IMR-90 (cell line): Measurements from ENCODE around the gene LAIR1. TPM values are rescaled to one million over a fixed set of nuclear protein-coding genes. Genes with fewer than 3 reads are reported as not detected.

Experiments
- ATAC-seq: fragments of 200-7000 bp; cut with Tn5 transposase; 2 replicates; pipeline ENCODE4 v1.9.1; 2020; ENCODE audit warnings: low read depth, mild to moderate bottlenecking, moderate library complexity
- BruUV-seq: library from RNA; stranded (reverse); fragments of 400-500 nt; replicated peaks from 2 replicates; lab custom pipeline; 2021; lab: Mats Ljungman, UMichigan
- CTCF ChIA-PET: fragments of 300-600 bp; formaldehyde crosslinking; extraction: SDS; loops from one replicate; lab custom pipeline; 2021; ENCODE audit warnings: antibody characterized with exemption; lab: Yijun Ruan, JAX
- POLR2A ChIA-PET: fragments of 300-600 bp; sonication (Branson Sonifier 250); formaldehyde crosslinking; loops from one replicate; lab custom pipeline; 2022; ENCODE audit warnings: antibody characterized with exemption; ENCODE audit not compliant: unreplicated experiment; lab: Charles Lee
- DNase-seq: peaks from one replicate; pipeline ENCODE4 v3.0.0; 2013
- H2AFZ ChIP-seq: replicated peaks from 2 replicates; pipeline ENCODE3; 2013; ENCODE audit warnings: low read length, mild to moderate bottlenecking; ENCODE audit not compliant: poor library complexity
- H2AK5ac ChIP-seq: 2 replicates; pipeline ENCODE4 v1.6.1; 2013; ENCODE audit warnings: low read depth, low read length, inconsistent platforms
- H2AK9ac ChIP-seq: replicated peaks from 2 replicates; pipeline ENCODE3; 2013; ENCODE audit warnings: mild to moderate bottlenecking, low read depth, low read length, moderate library complexity; ENCODE audit not compliant: poor library complexity
- H2BK120ac ChIP-seq: 2 replicates; pipeline ENCODE4 v1.6.1; 2013; ENCODE audit warnings: low read depth, low read length, inconsistent platforms
- H2BK15ac ChIP-seq: 3 replicates; pipeline ENCODE4 v1.6.1; 2013; ENCODE audit warnings: low read depth, low read length, inconsistent platforms
- H2BK20ac ChIP-seq: 2 replicates; pipeline ENCODE4 v1.6.1; 2013; ENCODE audit warnings: low read depth, mild to moderate bottlenecking, inconsistent platforms, low read length, moderate library complexity
- H2BK5ac ChIP-seq: 2 replicates; pipeline ENCODE4 v1.6.1; 2013; ENCODE audit warnings: mild to moderate bottlenecking, low read depth, low read length, inconsistent platforms; ENCODE audit not compliant: poor library complexity, severe bottlenecking
- H3K14ac ChIP-seq: replicated peaks from 2 replicates; pipeline ENCODE4 v1.6.1; 2013; ENCODE audit warnings: low read depth, low read length, inconsistent platforms
- H3K18ac ChIP-seq: 2 replicates; pipeline ENCODE4 v1.6.1; 2013; ENCODE audit warnings: low read depth, low read length, control low read depth
- H3K23ac ChIP-seq: 2 replicates; pipeline ENCODE4 v1.6.1; 2013; ENCODE audit warnings: low read depth, low read length, inconsistent platforms
- H3K27ac ChIP-seq: 2 replicates; pipeline ENCODE4 v1.5.1; 2013; ENCODE audit warnings: mild to moderate bottlenecking, control low read depth, low read length; ENCODE audit not compliant: insufficient read depth
- H3K27me3 ChIP-seq: 2 replicates; pipeline ENCODE4 v1.6.1; 2013; ENCODE audit warnings: low read length; ENCODE audit not compliant: control insufficient read depth, insufficient read depth
- H3K36me3 ChIP-seq: 2 replicates; pipeline ENCODE4 v1.6.1; 2013; ENCODE audit warnings: low read length, mixed read lengths; ENCODE audit not compliant: control insufficient read depth, insufficient read depth
- H3K4ac ChIP-seq: 2 replicates; pipeline ENCODE4 v1.6.1; 2013; ENCODE audit warnings: low read depth, low read length, inconsistent platforms
- H3K4me1 ChIP-seq: 2 replicates; pipeline ENCODE4 v1.6.1; 2013; ENCODE audit warnings: low read length, mixed read lengths; ENCODE audit not compliant: control insufficient read depth, insufficient read depth
- H3K4me2 ChIP-seq: 2 replicates; pipeline ENCODE4 v1.6.1; 2013; ENCODE audit warnings: low read depth, mild to moderate bottlenecking, control low read depth, low read length, moderate library complexity
- H3K4me3 ChIP-seq: 2 replicates; pipeline ENCODE4 v1.5.1; 2013; ENCODE audit warnings: low read depth, mild to moderate bottlenecking, control low read depth, low read length, moderate library complexity; ENCODE audit not compliant: insufficient read depth
- H3K56ac ChIP-seq: 2 replicates; pipeline ENCODE4 v1.6.1; 2013; ENCODE audit warnings: low read length, inconsistent platforms; ENCODE audit not compliant: insufficient read depth; ENCODE audit errors: extremely low read depth
- H3K79me1 ChIP-seq, 2 experiments: 2 replicates each; pipeline ENCODE4 v1.6.1; 2013; ENCODE audit warnings: low read length in 2 of 2, inconsistent platforms in 1 of 2, low read depth in 1 of 2
- H3K9ac ChIP-seq: 2 replicates; pipeline ENCODE4 v1.6.1; 2013; ENCODE audit warnings: low read depth, low read length, control low read depth
- H3K9me1 ChIP-seq: 2 replicates; pipeline ENCODE4 v1.6.1; 2013; ENCODE audit warnings: low read length, inconsistent platforms; ENCODE audit not compliant: insufficient read depth
- H3K9me3 ChIP-seq: 2 replicates; pipeline ENCODE4 v1.6.1; 2013; ENCODE audit warnings: low read length; ENCODE audit not compliant: control insufficient read depth, insufficient read depth
- H4K20me1 ChIP-seq: 2 replicates; pipeline ENCODE4 v1.6.1; 2013; ENCODE audit warnings: low read length, inconsistent platforms; ENCODE audit not compliant: insufficient read depth
- H4K5ac ChIP-seq: 2 replicates; pipeline ENCODE4 v1.6.1; 2013; ENCODE audit warnings: mild to moderate bottlenecking, low read depth, low read length, control low read depth
- H4K8ac ChIP-seq, 2 experiments: 2 replicates each; pipeline ENCODE4 v1.6.1; 2013; ENCODE audit warnings: low read depth in 2 of 2, low read length in 2 of 2, control low read depth in 1 of 2, inconsistent platforms in 1 of 2
- H4K91ac ChIP-seq: 2 replicates; pipeline ENCODE4 v1.6.1; 2013; ENCODE audit warnings: low read depth, low read length, inconsistent platforms; ENCODE audit not compliant: insufficient read depth
- BHLHE40 ChIP-seq: fragments of 150-350 bp; IDR thresholded peaks from 2 replicates; pipeline ENCODE4 v1.6.1; 2016; ENCODE audit warnings: mild to moderate bottlenecking, low read depth, low read length
- CEBPB ChIP-seq: IDR thresholded peaks from 2 replicates; pipeline ENCODE4 v1.6.1; 2012; ENCODE audit warnings: low read depth, low read length, improper control_type of control experiment
- CHD1 ChIP-seq: IDR thresholded peaks from 2 replicates; pipeline ENCODE4 v1.6.1; 2012; ENCODE audit warnings: low read depth, low read length, improper control_type of control experiment
- FOS ChIP-seq: fragments of 150-350 bp; IDR thresholded peaks from 2 replicates; pipeline ENCODE4 v1.6.1; 2016; ENCODE audit warnings: low read depth, low read length
- MAFK ChIP-seq: IDR thresholded peaks from 2 replicates; pipeline ENCODE4 v1.6.1; 2012; ENCODE audit warnings: low read depth, low read length, improper control_type of control experiment
- MAZ ChIP-seq: IDR thresholded peaks from 2 replicates; pipeline ENCODE4 v1.6.1; 2012; ENCODE audit warnings: low read depth, mild to moderate bottlenecking, low read length, improper control_type of control experiment, moderate library complexity, borderline replicate concordance
- MXI1 ChIP-seq: IDR thresholded peaks from 2 replicates; pipeline ENCODE4 v1.6.1; 2012; ENCODE audit warnings: low read depth, mild to moderate bottlenecking, low read length, moderate library complexity, borderline replicate concordance
- NFE2L2 ChIP-seq: fragments of 150-350 bp; IDR thresholded peaks from 2 replicates; pipeline ENCODE4 v1.6.1; 2016; ENCODE audit warnings: low read depth, mild to moderate bottlenecking, low read length
- RAD21 ChIP-seq: IDR thresholded peaks from 2 replicates; pipeline ENCODE4 v1.6.1; 2012; ENCODE audit warnings: low read length, improper control_type of control experiment
- RCOR1 ChIP-seq: IDR thresholded peaks from 2 replicates; pipeline ENCODE4 v1.6.1; 2012; ENCODE audit warnings: mild to moderate bottlenecking, low read length, improper control_type of control experiment; ENCODE audit not compliant: insufficient replicate concordance
- SMC3 ChIP-seq: fragments of 150-350 bp; IDR thresholded peaks from 2 replicates; pipeline ENCODE4 v1.6.1; 2016; ENCODE audit warnings: low read depth, mild to moderate bottlenecking, antibody characterized with exemption, low read length, moderate library complexity
- WGBS, 2 experiments: methylation state at CpG; one replicate each; pipeline versions ENCODE4 v1.1.5 to v1.1.7; 2013; ENCODE audit warnings: missing lambda C conversion rate in 2 of 2; ENCODE audit not compliant: insufficient read length in 1 of 2; ENCODE audit errors: extremely low coverage in 2 of 2; 5-methylcytosine and 5-hydroxymethylcytosine counted together
- dilution Hi-C: fragments of 300-500 bp; cut with HindIII; formaldehyde crosslinking; loops from one replicate; pipeline ENCODE4 v1.14.3; 2018; ENCODE audit warnings: low sequenced_read_pairs; ENCODE audit not compliant: unreplicated experiment
- in situ Hi-C: fragments of 300-500 bp; cut with MboI; formaldehyde crosslinking; loops from 3 replicates; pipeline ENCODE4 v1.14.3; 2019; ENCODE audit warnings: low sequenced_read_pairs, inconsistent platforms, mixed read lengths
- intact Hi-C: fragments of 100-400 bp; cut with micrococcal nuclease; formaldehyde crosslinking; loops from 2 replicates; pipeline ENCODE4 v1.10.0; 2022
- polyA plus RNA-seq, 3 experiments: library from polyadenylated mRNA; depleted of rRNA; stranded (reverse); fragments of >200 nt; gene quantifications; 2 replicates each; pipeline ENCODE4 v1.2.3, GENCODE V29; 2012; ENCODE audit warnings: low replicate concordance in 1 of 3
- total RNA-seq: library from RNA; depleted of rRNA; stranded (reverse); fragments of >200 nt; gene quantifications from 2 replicates; pipeline ENCODE4 v1.2.3, GENCODE V29; 2012
- TF ChIP-seq, protein P1 (sequence below): fragments of 150-350 bp; IDR thresholded peaks from 2 replicates; pipeline ENCODE4 v1.6.1; 2017; ENCODE audit warnings: mild to moderate bottlenecking, antibody characterized with exemption, low read length, low read depth
- TF ChIP-seq, protein P2 (sequence below): conservative IDR thresholded peaks from 2 replicates; pipeline ENCODE4 v1.5.1; 2012; ENCODE audit warnings: mild to moderate bottlenecking, low read depth, low read length, improper control_type of control experiment
- TF ChIP-seq, protein P3 (sequence below): fragments of 150-350 bp; IDR thresholded peaks from 2 replicates; pipeline ENCODE4 v1.6.1; 2016; ENCODE audit warnings: low read depth, mild to moderate bottlenecking, low read length, moderate library complexity, borderline replicate concordance

LAIR1 gene
- total and polyA plus RNA-seq, 2 of the 4 experiments (the other 2 are of a cell fraction), result not detected

DNA sequence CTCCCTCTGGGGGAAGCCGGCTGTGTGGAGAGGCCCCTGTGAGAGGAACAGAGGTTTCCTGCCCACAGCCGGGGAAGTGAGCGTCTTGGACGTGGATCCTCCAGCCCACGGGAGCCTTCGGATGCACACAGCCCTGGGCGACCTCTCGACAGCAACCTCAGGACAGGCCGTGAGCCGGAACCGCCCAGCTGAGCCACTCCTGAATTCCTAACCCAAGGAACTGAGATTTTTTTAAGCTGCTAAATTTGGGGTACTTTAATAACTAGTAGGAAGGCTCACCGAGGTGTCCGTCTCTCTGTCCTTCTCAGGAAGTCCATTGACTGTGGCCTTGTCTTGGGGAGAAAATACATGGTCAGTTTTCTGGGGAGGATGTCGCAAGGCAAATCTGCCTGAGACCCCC is 9.1 kb downstream of the LAIR1 start:
- Histone ChIP-seq H4K5ac (no peak overlapping the region), H3K9me1 (no peaks in the 10 kb centered on the region), H2BK15ac (no peak overlapping the region), H2BK20ac (no peak overlapping the region), H3K56ac (no peak overlapping the region), H3K4me2 (no peak overlapping the region), H3K79me1 (no peaks in the 10 kb centered on the region), H3K23ac (no peak overlapping the region), H3K4ac (no peak overlapping the region), H3K27me3 (no peaks in the 10 kb centered on the region), H2AK9ac (no peak overlapping the region), H3K9ac (no peak overlapping the region), H2AFZ (no peak overlapping the region), H2AK5ac (no peak overlapping the region), H3K14ac (no peak overlapping the region), H3K36me3 (no peaks in the 10 kb centered on the region), H3K9me3 (peaks cover 14% of the 10 kb centered on the region; the same call in 1 of the 2 replicates), H2BK5ac (no peak overlapping the region), H4K91ac (no peak overlapping the region), H3K4me3 (no peak overlapping the region), H3K4me1 (no peaks in the 10 kb centered on the region), H4K20me1 (no peaks in the 10 kb centered on the region), H2BK120ac (no peak overlapping the region), H4K8ac (no peak overlapping the region), H3K18ac (no peak overlapping the region), H3K27ac (no peak overlapping the region)
- in situ Hi-C loops, result no loop called here
- ATAC-seq (no peak), DNase-seq (no peak)
- no TSS peak for BruUV-seq
- TF ChIP-seq CHD1 (no peak), NFE2L2 (no peak), SMC3 (no peak), RAD21 (no peak), RCOR1 (no peak), BHLHE40 (no peak), FOS (no peak), MXI1 (no peak), MAZ (no peak), MAFK (no peak), CEBPB (no peak)
- TF ChIP-seq, protein P1, sequence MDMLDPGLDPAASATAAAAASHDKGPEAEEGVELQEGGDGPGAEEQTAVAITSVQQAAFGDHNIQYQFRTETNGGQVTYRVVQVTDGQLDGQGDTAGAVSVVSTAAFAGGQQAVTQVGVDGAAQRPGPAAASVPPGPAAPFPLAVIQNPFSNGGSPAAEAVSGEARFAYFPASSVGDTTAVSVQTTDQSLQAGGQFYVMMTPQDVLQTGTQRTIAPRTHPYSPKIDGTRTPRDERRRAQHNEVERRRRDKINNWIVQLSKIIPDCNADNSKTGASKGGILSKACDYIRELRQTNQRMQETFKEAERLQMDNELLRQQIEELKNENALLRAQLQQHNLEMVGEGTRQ, result no peak
- TF ChIP-seq, protein P2, sequence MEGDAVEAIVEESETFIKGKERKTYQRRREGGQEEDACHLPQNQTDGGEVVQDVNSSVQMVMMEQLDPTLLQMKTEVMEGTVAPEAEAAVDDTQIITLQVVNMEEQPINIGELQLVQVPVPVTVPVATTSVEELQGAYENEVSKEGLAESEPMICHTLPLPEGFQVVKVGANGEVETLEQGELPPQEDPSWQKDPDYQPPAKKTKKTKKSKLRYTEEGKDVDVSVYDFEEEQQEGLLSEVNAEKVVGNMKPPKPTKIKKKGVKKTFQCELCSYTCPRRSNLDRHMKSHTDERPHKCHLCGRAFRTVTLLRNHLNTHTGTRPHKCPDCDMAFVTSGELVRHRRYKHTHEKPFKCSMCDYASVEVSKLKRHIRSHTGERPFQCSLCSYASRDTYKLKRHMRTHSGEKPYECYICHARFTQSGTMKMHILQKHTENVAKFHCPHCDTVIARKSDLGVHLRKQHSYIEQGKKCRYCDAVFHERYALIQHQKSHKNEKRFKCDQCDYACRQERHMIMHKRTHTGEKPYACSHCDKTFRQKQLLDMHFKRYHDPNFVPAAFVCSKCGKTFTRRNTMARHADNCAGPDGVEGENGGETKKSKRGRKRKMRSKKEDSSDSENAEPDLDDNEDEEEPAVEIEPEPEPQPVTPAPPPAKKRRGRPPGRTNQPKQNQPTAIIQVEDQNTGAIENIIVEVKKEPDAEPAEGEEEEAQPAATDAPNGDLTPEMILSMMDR, result no peak
- TF ChIP-seq, protein P3, sequence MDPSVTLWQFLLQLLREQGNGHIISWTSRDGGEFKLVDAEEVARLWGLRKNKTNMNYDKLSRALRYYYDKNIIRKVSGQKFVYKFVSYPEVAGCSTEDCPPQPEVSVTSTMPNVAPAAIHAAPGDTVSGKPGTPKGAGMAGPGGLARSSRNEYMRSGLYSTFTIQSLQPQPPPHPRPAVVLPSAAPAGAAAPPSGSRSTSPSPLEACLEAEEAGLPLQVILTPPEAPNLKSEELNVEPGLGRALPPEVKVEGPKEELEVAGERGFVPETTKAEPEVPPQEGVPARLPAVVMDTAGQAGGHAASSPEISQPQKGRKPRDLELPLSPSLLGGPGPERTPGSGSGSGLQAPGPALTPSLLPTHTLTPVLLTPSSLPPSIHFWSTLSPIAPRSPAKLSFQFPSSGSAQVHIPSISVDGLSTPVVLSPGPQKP, result no peak
- dilution Hi-C loops, result no loop called here
- intact Hi-C loops, result no loop called here
- ChIA-PET CTCF (no interaction called here), POLR2A (no interaction called here)
- no CpG with 5 or more reads among the region's 14 CpGs for WGBS, 2 experiments
